ENCODE results near the gene NTRK2.
"Not testable (repeated sequence)": the region's sequence is repeated elsewhere in the genome, so short reads cannot be mapped to it uniquely, and the experiment has no call there.

The NTRK2 gene

DNA sequence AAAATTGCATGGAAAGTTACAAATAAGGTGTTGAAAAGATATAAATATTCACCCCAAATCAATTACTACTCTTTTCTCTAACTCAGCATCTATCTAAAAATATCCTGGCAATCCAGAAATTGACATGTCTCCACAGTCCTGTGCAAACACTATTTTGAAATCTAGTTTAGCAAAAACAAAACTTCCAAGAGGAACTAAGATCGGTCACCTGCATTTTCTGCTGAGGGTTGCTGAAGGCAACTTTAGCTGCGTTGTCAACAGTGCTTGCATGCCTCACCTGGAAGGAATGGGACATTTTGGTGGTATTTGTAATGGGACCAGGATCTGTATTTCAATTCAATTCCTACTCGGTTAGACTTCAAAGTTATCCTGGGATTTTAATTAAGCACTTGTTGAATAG lies 398.3 kb downstream of the NTRK2 start:
- no peaks in the 10 kb centered on the region for H3K36me3 Mint-ChIP-seq
- H3K4me3 Mint-ChIP-seq: no peak overlapping the region
- H3K27ac Mint-ChIP-seq: no peak overlapping the region
- no peaks in the 10 kb centered on the region for H3K9me3 Mint-ChIP-seq
- H3K4me1 Mint-ChIP-seq: no peaks in the 10 kb centered on the region
- H3K27me3 Mint-ChIP-seq: no peaks in the 10 kb centered on the region

DNA sequence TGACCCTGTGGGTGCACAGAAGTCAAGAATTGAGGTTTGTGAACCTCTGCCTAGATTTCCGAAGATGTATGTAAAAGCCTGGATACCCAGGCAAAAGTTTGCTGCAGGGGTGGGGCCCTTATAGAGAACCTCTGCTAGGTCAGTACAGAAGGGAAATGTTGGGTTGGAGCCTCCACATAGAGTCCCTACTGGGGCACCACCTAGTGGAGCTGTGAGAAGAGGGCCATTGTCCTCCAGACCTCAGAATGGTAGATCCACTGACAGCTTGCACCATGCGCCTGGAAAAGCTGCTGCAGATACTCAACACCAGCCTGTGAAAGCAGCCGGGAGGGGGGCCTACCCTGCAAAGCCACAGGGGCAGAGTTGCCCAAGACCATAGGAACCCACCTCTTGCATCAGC lies 399.9 kb downstream of the NTRK2 start:
- H3K4me1 Mint-ChIP-seq, H3K9me3 Mint-ChIP-seq, H3K27ac Mint-ChIP-seq, H3K4me3 Mint-ChIP-seq, H3K27me3 Mint-ChIP-seq, H3K36me3 Mint-ChIP-seq: not testable (repeated sequence)

Data from activated naive CD4-positive, alpha-beta T cell treated with anti-CD3 and anti-CD28 coated beads, Interleukin-2, amount 50 U/mL, for 24 hours (primary cell).